ENCODE results near the gene TMTC3.

- no peak for TF ChIP-seq POLR2A (IDR thresholded peaks at IDR 0.05)
- TF ChIP-seq CTCF (IDR thresholded peaks at IDR 0.05): no peak
- TF ChIP-seq POLR2AphosphoS5 (IDR thresholded peaks at IDR 0.05): no peak
- TF ChIP-seq EP300 (IDR thresholded peaks at IDR 0.05): no peak
These were observed 24.1 kb downstream of the TMTC3 start for GRCh38 chr12:88166179-88166578.
